ENCODE measurements around the gene NEK8.
A peak's percentile ranks its signal among the peaks of the same experiment; 100 is the strongest.

The NEK8 gene

DNA sequence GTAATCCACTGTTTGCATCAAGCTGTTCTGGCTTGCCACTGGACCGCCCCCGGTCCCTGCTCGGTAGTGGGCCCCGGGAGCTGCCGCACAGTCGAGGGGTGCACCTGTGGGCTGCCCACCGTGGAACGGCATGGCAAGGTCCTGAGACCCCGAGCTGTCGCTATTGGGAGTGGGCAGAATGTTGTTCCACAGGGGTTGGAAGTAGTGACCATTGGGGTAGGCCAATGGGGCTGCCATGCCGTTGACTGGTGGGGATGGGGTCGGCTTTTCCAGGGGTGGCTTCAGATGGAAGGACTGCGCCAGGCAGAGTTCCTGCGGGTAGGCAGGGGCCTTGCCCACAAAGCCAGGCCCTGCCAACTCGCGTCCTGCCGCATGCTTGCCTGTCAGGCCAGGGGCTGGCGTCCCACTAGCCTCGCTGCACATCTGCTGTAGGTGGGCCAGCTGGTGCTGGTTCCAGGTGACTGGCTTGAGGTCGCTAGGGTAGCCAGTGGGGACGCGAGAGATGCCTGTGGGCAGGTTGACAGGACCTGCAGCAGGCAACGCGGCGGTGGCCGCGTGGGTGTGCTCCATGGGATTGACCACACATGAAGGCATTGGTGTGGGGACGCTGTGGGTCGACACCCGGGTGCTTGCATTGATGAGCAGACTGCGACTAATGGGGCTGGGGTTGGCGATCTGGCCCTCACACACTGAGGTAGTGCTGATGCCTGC, 30.0 kb downstream of the NEK8 start:
- TF ChIP-seq, protein P1, sequence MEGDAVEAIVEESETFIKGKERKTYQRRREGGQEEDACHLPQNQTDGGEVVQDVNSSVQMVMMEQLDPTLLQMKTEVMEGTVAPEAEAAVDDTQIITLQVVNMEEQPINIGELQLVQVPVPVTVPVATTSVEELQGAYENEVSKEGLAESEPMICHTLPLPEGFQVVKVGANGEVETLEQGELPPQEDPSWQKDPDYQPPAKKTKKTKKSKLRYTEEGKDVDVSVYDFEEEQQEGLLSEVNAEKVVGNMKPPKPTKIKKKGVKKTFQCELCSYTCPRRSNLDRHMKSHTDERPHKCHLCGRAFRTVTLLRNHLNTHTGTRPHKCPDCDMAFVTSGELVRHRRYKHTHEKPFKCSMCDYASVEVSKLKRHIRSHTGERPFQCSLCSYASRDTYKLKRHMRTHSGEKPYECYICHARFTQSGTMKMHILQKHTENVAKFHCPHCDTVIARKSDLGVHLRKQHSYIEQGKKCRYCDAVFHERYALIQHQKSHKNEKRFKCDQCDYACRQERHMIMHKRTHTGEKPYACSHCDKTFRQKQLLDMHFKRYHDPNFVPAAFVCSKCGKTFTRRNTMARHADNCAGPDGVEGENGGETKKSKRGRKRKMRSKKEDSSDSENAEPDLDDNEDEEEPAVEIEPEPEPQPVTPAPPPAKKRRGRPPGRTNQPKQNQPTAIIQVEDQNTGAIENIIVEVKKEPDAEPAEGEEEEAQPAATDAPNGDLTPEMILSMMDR (IDR thresholded peaks at IDR 0.05): no peak

GRCh38 chr17:28759256-28759865, 30.8 kb downstream of the NEK8 start:
- Histone ChIP-seq H3K4me3 (ENCODE audit: low read depth, low read length) (no peak overlapping the region), H3K9ac (no peak overlapping the region), H3K27ac (no peak overlapping the region), H3K36me3 (ENCODE audit: control insufficient read depth, insufficient read depth, low read length) (no peaks in the 10 kb centered on the region), H2AFZ (no peak overlapping the region), H3K4me1 (peaks cover 2% of the 10 kb centered on the region), H3K9me3 (ENCODE audit: control insufficient read depth, low read length) (no peaks in the 10 kb centered on the region), H3K27me3 (ENCODE audit: control insufficient read depth, insufficient read depth, low read length) (no peaks in the 10 kb centered on the region), H3K4me2 (ENCODE audit: low read length) (no peak overlapping the region), H3K79me2 (peaks cover 3% of the 10 kb centered on the region)
- TF ChIP-seq, protein P1 (IDR thresholded peaks at IDR 0.05): no peak

More for the DNA sequence above, 30.0 kb downstream of the NEK8 start:
- H2AFZ ChIP-seq: no peak overlapping the region
- H3K4me1 ChIP-seq: peaks cover 2% of the 10 kb centered on the region
- no peaks in the 10 kb centered on the region for H3K36me3 ChIP-seq (ENCODE audit: control insufficient read depth, insufficient read depth, low read length)
- no peaks in the 10 kb centered on the region for H3K9me3 ChIP-seq (ENCODE audit: control insufficient read depth, low read length)
- peaks cover 3% of the 10 kb centered on the region for H3K79me2 ChIP-seq
- no peaks in the 10 kb centered on the region for H3K27me3 ChIP-seq (ENCODE audit: control insufficient read depth, insufficient read depth, low read length)
- H3K4me3 ChIP-seq (ENCODE audit: low read depth, low read length): no peak overlapping the region
- no peak overlapping the region for H3K27ac ChIP-seq
- no peak overlapping the region for H3K4me2 ChIP-seq (ENCODE audit: low read length)
- H3K9ac ChIP-seq: no peak overlapping the region

- no peak overlapping the region for H2AFZ ChIP-seq
- H3K9ac ChIP-seq: no peak overlapping the region
- H3K27ac ChIP-seq: peak overlapping the region; percentile 25
- no peaks in the 10 kb centered on the region for H3K9me3 ChIP-seq (ENCODE audit: control insufficient read depth, low read length)
- no peaks in the 10 kb centered on the region for H3K36me3 ChIP-seq (ENCODE audit: control insufficient read depth, insufficient read depth, low read length)
- H3K79me2 ChIP-seq: peaks cover 3% of the 10 kb centered on the region
- peaks cover 2% of the 10 kb centered on the region for H3K4me1 ChIP-seq
- no peak overlapping the region for H3K4me2 ChIP-seq (ENCODE audit: low read length)
- TF ChIP-seq, protein P1 (IDR thresholded peaks at IDR 0.05): no peak
- no peak overlapping the region for H3K4me3 ChIP-seq (ENCODE audit: low read depth, low read length)
- no peaks in the 10 kb centered on the region for H3K27me3 ChIP-seq (ENCODE audit: control insufficient read depth, insufficient read depth, low read length)
Observed at GRCh38 chr17:28760601-28761562, 32.3 kb downstream of the NEK8 start.

- no peak overlapping the region for H3K4me3 ChIP-seq (ENCODE audit: low read depth, low read length)
- H2AFZ ChIP-seq: no peak overlapping the region
- no peak overlapping the region for H3K9ac ChIP-seq
- peaks cover 6% of the 10 kb centered on the region for H3K79me2 ChIP-seq
- peak overlapping the region; percentile 24 for H3K27ac ChIP-seq
- H3K4me1 ChIP-seq: peaks cover 2% of the 10 kb centered on the region
- TF ChIP-seq, protein P1 (IDR thresholded peaks at IDR 0.05): no peak
- H3K4me2 ChIP-seq (ENCODE audit: low read length): no peak overlapping the region
- H3K27me3 ChIP-seq (ENCODE audit: control insufficient read depth, insufficient read depth, low read length): no peaks in the 10 kb centered on the region
- H3K36me3 ChIP-seq (ENCODE audit: control insufficient read depth, insufficient read depth, low read length): no peaks in the 10 kb centered on the region
- H3K9me3 ChIP-seq (ENCODE audit: control insufficient read depth, low read length): no peaks in the 10 kb centered on the region
Observed at GRCh38 chr17:28763137-28763799, 34.7 kb downstream of the NEK8 start.

Measured in parathyroid adenoma (tissue), 2 donors.